SK-N-SH (cell line): Measurements from ENCODE around the gene GRK5. TPM values are rescaled to one million over a fixed set of nuclear protein-coding genes. Genes with fewer than 3 reads are reported as not detected.

Experiments used
- CTCF ChIA-PET: fragments of 300-600, 350-600 bp; formaldehyde crosslinking; extraction: SDS; loops from one replicate; lab custom pipeline; 2021; lab: Yijun Ruan, JAX
- POLR2A ChIA-PET: fragments of 350-600 bp; sonication (Branson Sonifier 250); formaldehyde crosslinking; extraction: SDS; loops from one replicate; lab custom pipeline; 2020; ENCODE audit warnings: antibody characterized with exemption, inconsistent platforms; lab: Yijun Ruan, JAX
- DNase-seq: peaks from one replicate; pipeline ENCODE4 v3.0.0; 2012
- H2AFZ ChIP-seq: fragments of 200-600 bp; sonication (generic); 2 replicates; pipeline ENCODE4 v1.8.1; 2016; ENCODE audit warnings: antibody characterized with exemption, mild to moderate bottlenecking, low read depth
- H3F3A ChIP-seq: fragments of 200-600 bp; sonication (generic); replicated peaks from 2 replicates; pipeline ENCODE3; 2016; ENCODE audit warnings: antibody characterized with exemption, mild to moderate bottlenecking; ENCODE audit not compliant: insufficient read depth
- H3K27ac ChIP-seq, 2 experiments: fragments of 200-500 bp in 1 of 2; fragments of 200-600 bp in 1 of 2; sonication (Bioruptor generic) in 1 of 2; sonication (generic), shearing (Covaris generic) in 1 of 2; 2 replicates each; pipeline versions ENCODE4 v1.5.1 to v1.6.1; 2014 to 2016; ENCODE audit warnings: low read depth in 2 of 2, inconsistent platforms in 1 of 2, low read length in 1 of 2, mild to moderate bottlenecking in 1 of 2, mixed read lengths in 1 of 2
- H3K27me3 ChIP-seq: fragments of 200-600 bp; sonication (generic), shearing (Covaris generic); 2 replicates; pipeline ENCODE4 v1.6.1; 2016; ENCODE audit warnings: mixed run types; ENCODE audit not compliant: insufficient read depth
- H3K36me3 ChIP-seq, 2 experiments: fragments of 200-500 bp in 1 of 2; fragments of 200-600 bp in 1 of 2; sonication (Bioruptor generic) in 1 of 2; sonication (generic) in 1 of 2; replicated peaks in 1 of 2; 2 replicates each; pipeline versions ENCODE3 to v1.5.1; 2014 to 2016; ENCODE audit warnings: low read length in 1 of 2, mild to moderate bottlenecking in 1 of 2; ENCODE audit not compliant: insufficient read depth in 2 of 2, control insufficient read depth in 1 of 2
- H3K4me1 ChIP-seq, 2 experiments: fragments of 200-500 bp in 1 of 2; fragments of 200-600 bp in 1 of 2; sonication (Bioruptor generic) in 1 of 2; sonication (generic), shearing (Covaris generic) in 1 of 2; 2 replicates each; pipeline versions ENCODE4 v1.5.1 to v1.6.1; 2014 to 2016; ENCODE audit warnings: low read depth in 1 of 2, low read length in 1 of 2, mixed run types in 1 of 2; ENCODE audit not compliant: insufficient read depth in 2 of 2, control insufficient read depth in 1 of 2
- H3K4me2 ChIP-seq: fragments of 200-600 bp; sonication (generic), shearing (Covaris generic); 2 replicates; pipeline ENCODE4 v1.6.1; 2017; ENCODE audit warnings: mixed run types
- H3K4me3 ChIP-seq, 2 experiments: fragments of 200-500 bp in 1 of 2; fragments of 200-600 bp in 1 of 2; sonication (Bioruptor generic) in 1 of 2; sonication (generic), shearing (Covaris generic) in 1 of 2; 2 replicates each; pipeline versions ENCODE4 v1.5.1 to v1.8.1; 2014 to 2016; ENCODE audit warnings: low read depth in 2 of 2, inconsistent platforms in 1 of 2, low read length in 1 of 2, mild to moderate bottlenecking in 1 of 2, mixed read lengths in 1 of 2, moderate library complexity in 1 of 2
- H3K79me2 ChIP-seq: fragments of 200-600 bp; sonication (generic); 2 replicates; pipeline ENCODE4 v1.8.1; 2017; ENCODE audit warnings: mild to moderate bottlenecking; ENCODE audit not compliant: insufficient read depth
- H3K9ac ChIP-seq: fragments of 200-600 bp; sonication (generic); 2 replicates; pipeline ENCODE4 v1.6.1; 2017; ENCODE audit warnings: mixed run types
- H3K9me2 ChIP-seq: fragments of 200-600 bp; sonication (generic); 2 replicates; pipeline ENCODE4 v1.6.1; 2017; ENCODE audit warnings: mixed run types
- H3K9me3 ChIP-seq: fragments of 200-600 bp; sonication (generic); 2 replicates; pipeline ENCODE4 v1.6.1; 2017; ENCODE audit warnings: mixed run types, mild to moderate bottlenecking, moderate library complexity
- H4K20me1 ChIP-seq: fragments of 200-600 bp; sonication (generic); 2 replicates; pipeline ENCODE4 v1.6.1; 2017; ENCODE audit warnings: mild to moderate bottlenecking, mixed run types; ENCODE audit not compliant: insufficient read depth
- CHD2 ChIP-seq: fragments of 150-350 bp; IDR thresholded peaks from 2 replicates; pipeline ENCODE4 v1.6.1; 2018; ENCODE audit warnings: low read length; ENCODE audit not compliant: partially characterized antibody
- ELF1 ChIP-seq: IDR thresholded peaks from 2 replicates; pipeline ENCODE4 v1.4.0; 2012
- EP300 ChIP-seq, 2 experiments: IDR thresholded peaks; 2 replicates each; pipeline versions ENCODE4 v1.4.0 to v1.6.1; 2012; ENCODE audit warnings: borderline replicate concordance in 1 of 2, low read depth in 1 of 2, low read length in 1 of 2
- FOXM1 ChIP-seq: IDR thresholded peaks from 2 replicates; pipeline ENCODE4 v1.4.0; 2012; ENCODE audit warnings: low read depth, mild to moderate bottlenecking
- GABPA ChIP-seq: IDR thresholded peaks from 2 replicates; pipeline ENCODE4 v1.4.0; 2012; ENCODE audit warnings: low read depth, mild to moderate bottlenecking
- JUND ChIP-seq: IDR thresholded peaks from 2 replicates; pipeline ENCODE4 v1.4.0; 2012
- MXI1 ChIP-seq: IDR thresholded peaks from 2 replicates; pipeline ENCODE4 v1.6.1; 2012; ENCODE audit warnings: mild to moderate bottlenecking, low read depth, low read length, improper control_type of control experiment
- POLR2AphosphoS5 ChIP-seq: IDR thresholded peaks from 2 replicates; pipeline ENCODE4 v1.6.1; 2012; ENCODE audit warnings: low read depth, low read length
- RFX5 ChIP-seq: IDR thresholded peaks from 2 replicates; pipeline ENCODE4 v1.6.1; 2012; ENCODE audit warnings: mild to moderate bottlenecking, improper control_type of control experiment, low read length
- SMC3 ChIP-seq: IDR thresholded peaks from 2 replicates; pipeline ENCODE4 v1.6.1; 2012; ENCODE audit warnings: low read depth, low read length, improper control_type of control experiment
- WGBS: methylation state at CpG from one replicate; pipeline ENCODE4 v1.1.6; 2017; ENCODE audit warnings: low lambda C conversion rate; 5-methylcytosine and 5-hydroxymethylcytosine counted together
- polyA plus RNA-seq, 3 experiments: library from polyadenylated mRNA; depleted of rRNA; stranded (reverse); fragments of >200 nt; gene quantifications; 2 replicates each; pipeline ENCODE4 v1.2.3, GENCODE V29; 2012
- TF ChIP-seq, protein P1 (sequence below): IDR thresholded peaks from 2 replicates; pipeline ENCODE4 v1.6.1; 2012; ENCODE audit warnings: mild to moderate bottlenecking, low read depth, low read length, moderate library complexity
- TF ChIP-seq, protein P2 (sequence below): IDR thresholded peaks from 2 replicates; pipeline ENCODE4; 2012

GRK5 gene
- polyA plus RNA-seq, 1 of the 3 experiments (the other 2 are of a cell fraction): 12.1 TPM

- H3K9ac ChIP-seq: no peak overlapping the region
- ChIA-PET CTCF (interaction anchor here (1.2 kb wide), 1 partner anchor 198 kb away, joined by 4 read pairs; no protein-coding TSS in a partner anchor), POLR2A (no interaction called here)
- H3K4me1 ChIP-seq: peaks cover 5 to 6% of the 10 kb centered on the region in 2 experiments; a peak in 2 of 4 replicates
- no peak overlapping the region for H3K27ac ChIP-seq
- H3K4me3 ChIP-seq: no peak overlapping the region
- H3K79me2 ChIP-seq: no peaks in the 10 kb centered on the region
- no peaks in the 10 kb centered on the region for H3K36me3 ChIP-seq
- TF ChIP-seq MXI1 (no peak), GABPA (no peak), POLR2AphosphoS5 (no peak), EP300 (IDR thresholded peaks at IDR 0.05; ENCODE audit: borderline replicate concordance in 1 of 2, low read depth in 1 of 2, low read length in 1 of 2) (no peak), FOXM1 (no peak)
- H2AFZ ChIP-seq: no peak overlapping the region
- no peaks in the 10 kb centered on the region for H3K27me3 ChIP-seq
- no peaks in the 10 kb centered on the region for H3K9me2 ChIP-seq
- 95% methylated on average over 3 of the region's 6 CpGs for WGBS
- no peak for DNase-seq
- H4K20me1 ChIP-seq: no peaks in the 10 kb centered on the region
- no peaks in the 10 kb centered on the region for H3K9me3 ChIP-seq
- H3F3A ChIP-seq: no peaks in the 10 kb centered on the region
- H3K4me2 ChIP-seq: no peak overlapping the region
These were observed 190.0 kb downstream of the GRK5 start for GRCh38 chr10:119397416-119397815.

DNA sequence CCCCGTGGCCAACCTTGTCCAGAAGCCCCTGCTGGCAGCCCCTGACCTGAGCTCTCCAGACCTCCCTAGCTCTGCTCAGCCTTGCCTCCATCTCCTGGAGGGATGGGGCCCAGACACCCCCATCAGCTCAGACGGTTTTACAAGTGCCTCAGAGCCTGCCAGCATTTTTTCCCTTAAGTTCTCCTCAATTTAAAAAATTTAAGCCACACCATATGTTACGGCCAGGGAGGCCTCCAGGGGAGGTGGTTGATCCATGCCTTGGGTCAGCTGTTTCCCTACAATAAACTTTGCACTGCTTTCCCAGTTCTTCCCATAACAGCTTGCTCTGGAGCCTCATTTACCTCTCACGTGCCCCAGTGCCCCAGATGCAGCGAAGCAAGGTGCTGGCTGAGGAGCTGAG lies 191.6 kb downstream of the GRK5 start:
- Histone ChIP-seq H3K27ac (no peak overlapping the region), H3K9me2 (no peaks in the 10 kb centered on the region), H3K4me3 (no peak overlapping the region), H3K9me3 (no peaks in the 10 kb centered on the region), H2AFZ (no peak overlapping the region), H4K20me1 (no peaks in the 10 kb centered on the region), H3F3A (no peaks in the 10 kb centered on the region), H3K36me3 (no peaks in the 10 kb centered on the region), H3K9ac (no peak overlapping the region), H3K79me2 (no peaks in the 10 kb centered on the region), H3K4me2 (no peak overlapping the region), H3K27me3 (no peaks in the 10 kb centered on the region), H3K4me1 (peaks cover 5 to 8% of the 10 kb centered on the region in 2 experiments; a peak in 2 of 4 replicates)
- ChIA-PET CTCF (interaction anchor here (1.4 to 1.6 kb wide), 2 partner anchors 189 to 193 kb away, joined by 4 to 5 read pairs; no protein-coding TSS in a partner anchor), POLR2A (no interaction called here)
- DNase-seq: no peak
- 92% methylated on average over 4 of the region's 5 CpGs for WGBS
- TF ChIP-seq, protein P1, sequence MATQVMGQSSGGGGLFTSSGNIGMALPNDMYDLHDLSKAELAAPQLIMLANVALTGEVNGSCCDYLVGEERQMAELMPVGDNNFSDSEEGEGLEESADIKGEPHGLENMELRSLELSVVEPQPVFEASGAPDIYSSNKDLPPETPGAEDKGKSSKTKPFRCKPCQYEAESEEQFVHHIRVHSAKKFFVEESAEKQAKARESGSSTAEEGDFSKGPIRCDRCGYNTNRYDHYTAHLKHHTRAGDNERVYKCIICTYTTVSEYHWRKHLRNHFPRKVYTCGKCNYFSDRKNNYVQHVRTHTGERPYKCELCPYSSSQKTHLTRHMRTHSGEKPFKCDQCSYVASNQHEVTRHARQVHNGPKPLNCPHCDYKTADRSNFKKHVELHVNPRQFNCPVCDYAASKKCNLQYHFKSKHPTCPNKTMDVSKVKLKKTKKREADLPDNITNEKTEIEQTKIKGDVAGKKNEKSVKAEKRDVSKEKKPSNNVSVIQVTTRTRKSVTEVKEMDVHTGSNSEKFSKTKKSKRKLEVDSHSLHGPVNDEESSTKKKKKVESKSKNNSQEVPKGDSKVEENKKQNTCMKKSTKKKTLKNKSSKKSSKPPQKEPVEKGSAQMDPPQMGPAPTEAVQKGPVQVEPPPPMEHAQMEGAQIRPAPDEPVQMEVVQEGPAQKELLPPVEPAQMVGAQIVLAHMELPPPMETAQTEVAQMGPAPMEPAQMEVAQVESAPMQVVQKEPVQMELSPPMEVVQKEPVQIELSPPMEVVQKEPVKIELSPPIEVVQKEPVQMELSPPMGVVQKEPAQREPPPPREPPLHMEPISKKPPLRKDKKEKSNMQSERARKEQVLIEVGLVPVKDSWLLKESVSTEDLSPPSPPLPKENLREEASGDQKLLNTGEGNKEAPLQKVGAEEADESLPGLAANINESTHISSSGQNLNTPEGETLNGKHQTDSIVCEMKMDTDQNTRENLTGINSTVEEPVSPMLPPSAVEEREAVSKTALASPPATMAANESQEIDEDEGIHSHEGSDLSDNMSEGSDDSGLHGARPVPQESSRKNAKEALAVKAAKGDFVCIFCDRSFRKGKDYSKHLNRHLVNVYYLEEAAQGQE: no peak
- TF ChIP-seq, protein P2, sequence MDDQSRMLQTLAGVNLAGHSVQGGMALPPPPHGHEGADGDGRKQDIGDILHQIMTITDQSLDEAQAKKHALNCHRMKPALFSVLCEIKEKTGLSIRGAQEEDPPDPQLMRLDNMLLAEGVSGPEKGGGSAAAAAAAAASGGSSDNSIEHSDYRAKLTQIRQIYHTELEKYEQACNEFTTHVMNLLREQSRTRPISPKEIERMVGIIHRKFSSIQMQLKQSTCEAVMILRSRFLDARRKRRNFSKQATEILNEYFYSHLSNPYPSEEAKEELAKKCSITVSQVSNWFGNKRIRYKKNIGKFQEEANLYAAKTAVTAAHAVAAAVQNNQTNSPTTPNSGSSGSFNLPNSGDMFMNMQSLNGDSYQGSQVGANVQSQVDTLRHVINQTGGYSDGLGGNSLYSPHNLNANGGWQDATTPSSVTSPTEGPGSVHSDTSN: no peak
- TF ChIP-seq CHD2: no peak
- no peak for TF ChIP-seq RFX5
- no peak for TF ChIP-seq JUND
- TF ChIP-seq FOXM1: no peak
- no peak for TF ChIP-seq ELF1
- no peak for TF ChIP-seq SMC3
